ENCODE results near the gene MARK2.

The MARK2 gene

DNA sequence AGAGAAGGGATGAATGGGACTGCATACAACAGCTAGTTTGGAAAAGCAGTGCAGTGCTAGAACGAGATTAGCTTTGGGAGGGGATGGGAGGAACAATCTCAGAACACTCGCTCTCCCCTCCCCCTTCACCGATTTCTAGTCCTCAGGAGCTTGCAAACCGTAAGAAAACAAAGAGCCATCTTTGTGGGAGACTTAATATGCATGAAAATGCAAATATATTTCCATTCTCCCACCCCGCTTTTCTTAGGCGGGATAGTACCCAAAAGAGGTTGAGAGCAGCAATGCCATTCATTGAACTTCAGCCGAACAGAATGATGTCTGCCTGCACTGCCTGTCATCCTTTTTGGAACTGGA lies 24.6 kb upstream of the MARK2 start:
- H3K4me3 ChIP-seq (ENCODE audit: low read length) = peak overlapping the region; percentile 99

DNA sequence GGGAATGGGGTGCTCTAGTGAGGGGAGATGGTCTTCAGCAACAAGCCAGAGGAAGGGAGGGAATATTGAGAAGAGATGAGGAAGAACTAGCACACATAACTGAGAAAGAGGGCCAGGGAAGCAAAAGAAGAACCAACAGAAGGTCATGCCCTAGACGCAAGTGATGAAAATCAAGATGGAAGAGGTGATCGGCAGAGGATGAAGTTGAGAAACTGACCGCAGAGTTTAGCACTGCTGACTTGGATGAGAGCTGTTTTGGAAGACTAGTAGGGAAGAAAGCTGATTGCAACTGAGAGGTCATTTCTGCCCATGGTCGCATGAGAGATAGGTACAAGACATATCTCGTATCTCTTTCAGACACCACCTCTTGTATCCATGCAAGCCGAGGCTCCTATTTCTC lies 22.7 kb upstream of the MARK2 start:
- H2AFZ ChIP-seq (ENCODE audit: low read depth, low read length) = no peak overlapping the region
- no peaks in the 10 kb centered on the region for H3K27me3 ChIP-seq (ENCODE audit: insufficient read depth, low read length)
- H3K4me3 ChIP-seq (ENCODE audit: low read length) = no peak overlapping the region
- H3K4me1 ChIP-seq (ENCODE audit: insufficient read depth, low read length) = peaks cover 24% of the 10 kb centered on the region
- H3K9me3 ChIP-seq (ENCODE audit: low read length) = peaks cover 4% of the 10 kb centered on the region
- H3K36me3 ChIP-seq (ENCODE audit: insufficient read depth, low read length) = peaks cover 42% of the 10 kb centered on the region

More for the DNA sequence above, 24.6 kb upstream of the MARK2 start:
- H3K27me3 ChIP-seq (ENCODE audit: insufficient read depth, low read length) = no peaks in the 10 kb centered on the region
- H3K4me1 ChIP-seq (ENCODE audit: insufficient read depth, low read length) = peaks cover 24% of the 10 kb centered on the region
- H2AFZ ChIP-seq (ENCODE audit: low read depth, low read length) = no peak overlapping the region
- no peaks in the 10 kb centered on the region for H3K9me3 ChIP-seq (ENCODE audit: low read length)
- peaks cover 32% of the 10 kb centered on the region for H3K36me3 ChIP-seq (ENCODE audit: insufficient read depth, low read length)

DNA sequence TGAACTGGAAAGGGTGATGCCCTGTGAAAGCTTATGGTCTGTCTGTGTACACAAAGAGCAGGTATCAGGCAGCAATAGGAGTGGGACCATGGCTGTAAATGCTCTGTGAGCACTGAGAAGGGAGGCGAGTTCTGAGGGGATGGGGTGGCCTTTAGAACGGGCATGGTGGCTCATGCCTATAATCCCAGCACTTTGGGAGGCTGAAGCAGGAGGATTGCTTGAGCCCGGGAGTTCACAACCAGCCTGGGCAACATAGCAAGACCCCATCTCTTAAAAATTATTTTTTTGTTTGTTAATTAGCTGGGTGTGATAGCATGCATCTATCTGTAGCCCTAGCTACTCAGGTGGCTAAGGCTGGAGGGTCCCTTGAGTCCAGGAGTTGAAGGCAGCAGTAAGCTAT lies 22.2 kb upstream of the MARK2 start:
- Histone ChIP-seq H2AFZ (ENCODE audit: low read depth, low read length) (no peak overlapping the region), H3K4me1 (ENCODE audit: insufficient read depth, low read length) (peaks cover 22% of the 10 kb centered on the region), H3K36me3 (ENCODE audit: insufficient read depth, low read length) (peaks cover 48% of the 10 kb centered on the region), H3K27me3 (ENCODE audit: insufficient read depth, low read length) (no peaks in the 10 kb centered on the region), H3K4me3 (ENCODE audit: low read length) (no peak overlapping the region), H3K9me3 (ENCODE audit: low read length) (peaks cover 4% of the 10 kb centered on the region)

DNA sequence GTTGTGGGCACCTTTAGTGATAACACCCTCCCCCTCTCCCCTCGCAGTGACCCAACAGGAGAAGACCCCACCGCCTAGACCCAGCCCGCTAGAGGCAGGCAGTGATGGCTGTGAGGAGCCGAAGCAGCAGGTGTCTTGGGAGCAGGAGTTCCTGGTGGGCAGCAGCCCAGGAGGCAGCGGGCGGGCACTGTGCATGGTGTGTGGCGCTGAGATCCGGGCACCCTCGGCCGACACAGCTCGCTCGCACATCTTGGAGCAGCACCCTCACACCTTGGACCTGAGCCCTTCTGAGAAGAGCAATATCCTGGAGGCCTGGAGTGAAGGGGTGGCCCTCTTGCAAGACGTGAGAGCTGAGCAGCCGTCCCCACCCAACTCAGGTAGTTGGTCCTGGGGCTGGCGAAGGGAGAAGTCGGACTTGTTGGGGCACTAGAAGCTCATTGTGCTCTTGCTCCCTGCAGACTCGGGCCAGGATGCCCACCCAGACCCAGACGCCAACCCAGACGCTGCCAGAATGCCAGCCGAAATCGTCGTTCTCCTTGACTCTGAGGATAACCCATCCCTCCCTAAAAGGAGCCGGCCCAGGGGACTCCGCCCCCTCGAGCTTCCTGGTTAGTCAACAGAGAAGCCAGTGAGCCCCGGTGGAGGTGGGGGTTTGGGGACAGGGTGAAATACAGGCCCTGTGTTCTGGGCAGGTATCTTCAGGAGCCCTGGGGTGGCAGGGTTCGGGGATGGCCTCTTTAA lies 21.0 kb upstream of the MARK2 start:
- no peak overlapping the region for H2AFZ ChIP-seq (ENCODE audit: low read depth, low read length)
- peaks cover 4% of the 10 kb centered on the region for H3K9me3 ChIP-seq (ENCODE audit: low read length)
- H3K36me3 ChIP-seq (ENCODE audit: insufficient read depth, low read length) = peaks cover 60% of the 10 kb centered on the region
- H3K4me3 ChIP-seq (ENCODE audit: low read length) = no peak overlapping the region
- peaks cover 15% of the 10 kb centered on the region for H3K4me1 ChIP-seq (ENCODE audit: insufficient read depth, low read length)
- no peaks in the 10 kb centered on the region for H3K27me3 ChIP-seq (ENCODE audit: insufficient read depth, low read length)

DNA sequence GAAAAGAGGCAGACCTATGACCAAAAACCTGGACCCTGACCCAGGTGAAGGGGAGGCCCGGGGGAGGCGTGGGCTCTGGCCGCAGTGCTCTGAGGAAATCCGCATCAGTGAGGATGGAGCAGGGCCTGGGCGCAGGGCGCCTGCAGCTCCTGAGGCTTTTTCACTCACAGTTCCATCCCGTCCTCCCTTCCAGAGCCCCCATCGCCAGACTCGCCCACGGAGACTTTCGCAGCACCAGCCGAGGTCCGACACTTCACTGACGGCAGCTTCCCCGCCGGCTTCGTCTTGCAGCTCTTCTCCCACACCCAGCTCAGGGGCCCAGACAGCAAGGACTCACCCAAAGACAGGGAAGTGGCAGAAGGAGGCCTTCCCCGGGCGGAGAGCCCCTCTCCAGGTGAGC lies 20.3 kb upstream of the MARK2 start:
- Histone ChIP-seq H2AFZ (ENCODE audit: low read depth, low read length) (no peak overlapping the region), H3K9me3 (ENCODE audit: low read length) (peaks cover 4% of the 10 kb centered on the region), H3K4me1 (ENCODE audit: insufficient read depth, low read length) (peaks cover 14% of the 10 kb centered on the region), H3K27me3 (ENCODE audit: insufficient read depth, low read length) (no peaks in the 10 kb centered on the region), H3K4me3 (ENCODE audit: low read length) (no peak overlapping the region), H3K36me3 (ENCODE audit: insufficient read depth, low read length) (peaks cover 66% of the 10 kb centered on the region)

DNA sequence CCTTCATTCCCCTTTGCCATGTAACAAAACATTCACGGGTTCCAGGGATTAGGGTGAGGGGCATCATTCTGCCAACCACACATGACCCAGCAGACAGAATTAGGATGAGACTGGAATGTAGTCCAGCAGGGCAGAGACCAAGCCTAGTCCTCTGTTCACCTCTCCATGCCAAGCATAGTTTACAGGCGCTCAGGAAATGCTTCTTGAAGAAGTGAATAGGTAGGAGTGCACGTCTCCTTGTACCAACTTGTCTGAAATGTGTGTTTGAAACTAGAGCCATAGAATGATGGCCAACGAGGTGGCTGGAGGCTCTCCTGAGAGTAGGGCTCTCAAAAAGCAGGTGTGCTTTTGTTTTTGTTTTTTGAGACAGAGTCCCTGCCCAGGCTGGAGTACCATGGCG lies 17.5 kb upstream of the MARK2 start:
- Histone ChIP-seq H3K27me3 (ENCODE audit: insufficient read depth, low read length) (no peaks in the 10 kb centered on the region), H3K36me3 (ENCODE audit: insufficient read depth, low read length) (peaks cover 84% of the 10 kb centered on the region)

DNA sequence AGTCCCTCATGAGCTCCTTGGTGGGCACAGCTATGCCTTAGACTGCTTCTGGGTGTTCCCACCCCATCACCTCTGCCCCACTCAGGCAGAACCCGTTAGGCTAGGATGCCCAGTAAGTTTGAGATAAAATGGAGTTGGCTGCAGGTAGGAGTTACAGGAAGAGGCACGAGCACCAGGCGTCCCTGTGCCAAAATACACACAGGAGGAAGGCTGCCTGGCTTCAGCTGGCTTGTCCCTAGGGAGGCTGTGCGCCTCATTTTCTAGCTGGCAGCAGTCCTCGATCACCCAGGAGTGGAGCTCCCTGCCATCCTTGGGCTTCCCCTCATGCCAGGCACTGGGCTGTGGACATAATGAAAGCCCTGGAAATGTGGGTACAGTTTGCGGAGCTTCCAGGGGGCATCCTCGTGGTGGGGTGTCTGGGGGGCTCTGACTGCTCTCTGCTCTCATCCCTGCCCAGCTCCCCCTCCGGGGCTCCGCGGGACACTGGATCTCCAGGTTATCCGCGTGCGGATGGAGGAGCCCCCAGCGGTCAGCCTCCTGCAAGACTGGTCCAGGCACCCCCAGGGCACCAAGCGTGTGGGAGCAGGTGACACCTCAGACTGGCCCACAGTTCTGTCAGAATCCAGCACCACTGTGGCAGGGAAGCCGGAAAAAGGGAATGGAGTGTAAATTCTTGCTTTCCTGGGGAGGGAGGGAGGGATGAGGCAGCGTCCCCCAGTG lies 12.3 kb upstream of the MARK2 start:
- Histone ChIP-seq H3K36me3 (ENCODE audit: insufficient read depth, low read length) (peaks cover 53% of the 10 kb centered on the region), H3K4me1 (ENCODE audit: insufficient read depth, low read length) (no peaks in the 10 kb centered on the region), H3K27me3 (ENCODE audit: insufficient read depth, low read length) (no peaks in the 10 kb centered on the region), H2AFZ (ENCODE audit: low read depth, low read length) (no peak overlapping the region), H3K4me3 (ENCODE audit: low read length) (no peak overlapping the region), H3K9me3 (ENCODE audit: low read length) (no peaks in the 10 kb centered on the region)

More for the DNA sequence above, 17.5 kb upstream of the MARK2 start:
- H3K9me3 ChIP-seq (ENCODE audit: low read length) = peaks cover 4% of the 10 kb centered on the region
- no peak overlapping the region for H3K4me3 ChIP-seq (ENCODE audit: low read length)
- no peaks in the 10 kb centered on the region for H3K4me1 ChIP-seq (ENCODE audit: insufficient read depth, low read length)
- H2AFZ ChIP-seq (ENCODE audit: low read depth, low read length) = no peak overlapping the region

DNA sequence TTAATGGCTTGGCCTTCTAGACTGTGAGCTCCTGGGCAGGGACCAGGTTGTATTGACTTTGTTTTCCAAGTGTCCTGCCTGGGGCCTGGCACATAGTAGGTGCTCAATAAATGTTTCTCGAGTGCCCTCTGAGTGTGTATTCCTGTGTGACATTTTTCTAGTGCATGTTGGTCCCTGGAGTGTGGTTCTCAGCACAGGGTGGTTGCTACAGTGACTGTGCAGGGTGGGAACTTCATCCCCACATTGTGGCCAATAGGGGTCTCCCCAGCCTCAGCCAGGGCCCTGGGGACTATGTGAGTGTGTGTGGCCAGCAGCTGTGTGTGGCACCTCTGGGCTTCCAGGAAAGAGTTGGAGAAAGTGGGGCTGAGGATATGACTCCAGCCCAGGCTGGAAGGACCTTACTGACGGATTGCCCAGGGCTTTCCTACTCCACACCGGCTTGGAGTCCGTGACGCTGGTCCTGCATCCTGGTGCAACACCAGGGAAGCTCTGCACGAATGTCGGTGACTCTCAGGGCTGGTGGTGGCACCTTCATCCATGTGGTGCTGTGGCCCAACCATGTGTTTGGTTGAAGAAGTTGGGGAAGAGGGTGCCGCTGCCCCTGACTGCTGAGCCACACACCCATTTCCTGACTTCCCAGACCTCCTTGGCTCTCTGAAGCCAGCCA lies 9.0 kb upstream of the MARK2 start:
- Histone ChIP-seq H3K4me3 (ENCODE audit: low read length) (no peak overlapping the region), H3K36me3 (ENCODE audit: insufficient read depth, low read length) (peaks cover 23% of the 10 kb centered on the region), H3K27me3 (ENCODE audit: insufficient read depth, low read length) (no peaks in the 10 kb centered on the region)

DNA sequence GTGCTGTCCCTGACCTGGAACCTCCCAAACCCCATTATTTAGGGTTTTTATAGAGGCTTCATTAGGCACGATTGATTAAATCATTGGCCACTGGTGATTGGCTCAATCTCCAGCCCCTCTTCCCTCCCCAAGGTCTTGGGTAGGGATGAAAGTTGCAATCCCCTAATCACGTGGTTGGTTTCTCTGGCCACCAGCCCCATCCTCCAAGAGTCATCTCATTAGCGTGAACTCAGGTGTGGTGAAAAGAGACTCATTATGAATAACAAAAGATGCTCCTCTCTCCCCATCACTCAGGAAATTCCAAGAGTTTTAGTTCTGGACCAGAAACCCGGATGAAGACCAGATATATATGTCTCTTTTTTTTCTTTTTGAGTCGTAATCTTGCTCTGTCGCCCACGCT lies 7.6 kb upstream of the MARK2 start:
- Histone ChIP-seq H3K36me3 (ENCODE audit: insufficient read depth, low read length) (peaks cover 10% of the 10 kb centered on the region), H3K27me3 (ENCODE audit: insufficient read depth, low read length) (no peaks in the 10 kb centered on the region), H3K4me3 (ENCODE audit: low read length) (no peak overlapping the region)

More for the DNA sequence above, 9.0 kb upstream of the MARK2 start:
- no peaks in the 10 kb centered on the region for H3K4me1 ChIP-seq (ENCODE audit: insufficient read depth, low read length)
- H2AFZ ChIP-seq (ENCODE audit: low read depth, low read length) = no peak overlapping the region
- H3K9me3 ChIP-seq (ENCODE audit: low read length) = no peaks in the 10 kb centered on the region

DNA sequence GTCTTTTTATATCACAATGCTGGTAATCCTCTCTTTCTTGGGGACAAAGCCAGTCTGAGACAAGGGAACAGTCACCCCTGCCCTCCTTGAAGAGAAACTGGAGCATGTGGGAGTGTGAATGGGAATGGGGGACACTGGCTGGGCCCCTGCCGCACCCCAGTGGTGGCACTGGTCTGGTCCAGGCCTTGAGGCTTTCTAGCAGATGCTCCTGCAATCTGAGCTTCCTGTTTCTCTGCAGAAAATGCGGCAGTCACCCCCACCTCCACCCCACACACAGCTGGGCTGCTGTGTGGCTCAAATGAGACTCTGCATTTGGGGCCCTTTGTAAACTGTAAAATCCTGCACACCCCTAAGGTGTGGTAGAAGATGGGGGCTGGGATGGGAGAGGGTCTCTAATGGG lies 6.6 kb upstream of the MARK2 start:
- peaks cover 3% of the 10 kb centered on the region for H3K36me3 ChIP-seq (ENCODE audit: insufficient read depth, low read length)
- no peaks in the 10 kb centered on the region for H3K4me1 ChIP-seq (ENCODE audit: insufficient read depth, low read length)
- no peak overlapping the region for H3K4me3 ChIP-seq (ENCODE audit: low read length)
- H3K9me3 ChIP-seq (ENCODE audit: low read length) = no peaks in the 10 kb centered on the region
- no peaks in the 10 kb centered on the region for H3K27me3 ChIP-seq (ENCODE audit: insufficient read depth, low read length)
- H2AFZ ChIP-seq (ENCODE audit: low read depth, low read length) = no peak overlapping the region

More for the DNA sequence above, 7.6 kb upstream of the MARK2 start:
- no peaks in the 10 kb centered on the region for H3K4me1 ChIP-seq (ENCODE audit: insufficient read depth, low read length)
- H3K9me3 ChIP-seq (ENCODE audit: low read length) = no peaks in the 10 kb centered on the region
- no peak overlapping the region for H2AFZ ChIP-seq (ENCODE audit: low read depth, low read length)

DNA sequence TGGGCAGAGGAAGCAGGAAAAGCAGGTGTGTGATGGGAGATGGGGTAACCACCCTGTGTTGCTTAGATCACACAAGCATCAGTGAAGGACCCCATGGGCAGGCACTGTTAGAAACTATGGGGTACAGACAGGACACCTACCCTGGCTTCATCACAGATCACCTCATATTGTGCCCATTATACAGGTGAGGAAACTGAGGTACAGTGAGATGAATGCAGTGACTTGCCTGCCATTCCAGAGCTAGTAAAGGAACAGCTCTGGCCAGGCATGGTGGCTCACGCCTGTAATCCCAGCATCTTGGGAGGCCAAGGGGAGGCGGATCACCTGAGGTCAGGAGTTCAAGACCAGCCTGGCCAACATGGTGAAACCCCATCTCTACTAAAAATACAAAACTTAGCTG lies 5.9 kb upstream of the MARK2 start:
- peaks cover 4% of the 10 kb centered on the region for H3K4me1 ChIP-seq (ENCODE audit: insufficient read depth, low read length)
- no peak overlapping the region for H2AFZ ChIP-seq (ENCODE audit: low read depth, low read length)
- no peaks in the 10 kb centered on the region for H3K9me3 ChIP-seq (ENCODE audit: low read length)
- no peaks in the 10 kb centered on the region for H3K36me3 ChIP-seq (ENCODE audit: insufficient read depth, low read length)
- no peak overlapping the region for H3K4me3 ChIP-seq (ENCODE audit: low read length)
- no peaks in the 10 kb centered on the region for H3K27me3 ChIP-seq (ENCODE audit: insufficient read depth, low read length)

DNA sequence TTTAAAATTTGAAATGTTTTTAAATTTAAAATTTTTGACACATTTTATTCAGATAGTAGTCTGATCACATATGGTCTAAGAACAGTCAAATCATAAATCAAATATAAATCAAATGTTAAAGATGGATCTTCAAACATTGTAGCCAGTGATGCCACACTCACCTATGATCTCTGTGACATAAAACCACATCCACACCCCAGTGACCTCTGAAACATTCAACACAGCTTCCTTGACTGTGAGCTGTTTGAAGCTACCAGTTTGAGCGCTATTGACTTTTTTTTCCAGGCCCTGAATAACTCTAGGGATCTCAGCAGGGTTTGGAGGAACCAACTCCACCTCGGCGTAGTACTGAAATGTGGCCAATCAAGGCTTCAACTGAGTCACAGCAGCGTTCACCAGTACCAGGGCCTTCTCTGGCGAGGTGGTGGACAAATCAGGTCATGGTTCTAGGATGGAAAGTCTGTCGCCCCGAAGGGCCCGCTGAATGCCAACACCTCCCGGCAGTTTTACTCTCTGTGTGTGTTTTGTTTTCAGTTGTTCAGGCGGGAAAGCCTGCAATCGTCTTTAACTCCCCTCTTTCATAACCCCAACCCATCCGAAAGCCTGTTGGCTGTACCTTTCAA lies 4.3 kb upstream of the MARK2 start:
- Histone ChIP-seq H3K4me3 (ENCODE audit: low read length) (no peak overlapping the region), H3K4me1 (ENCODE audit: insufficient read depth, low read length) (peaks cover 8% of the 10 kb centered on the region), H3K36me3 (ENCODE audit: insufficient read depth, low read length) (no peaks in the 10 kb centered on the region), H2AFZ (ENCODE audit: low read depth, low read length) (no peak overlapping the region), H3K27me3 (ENCODE audit: insufficient read depth, low read length) (no peaks in the 10 kb centered on the region), H3K9me3 (ENCODE audit: low read length) (no peaks in the 10 kb centered on the region)

DNA sequence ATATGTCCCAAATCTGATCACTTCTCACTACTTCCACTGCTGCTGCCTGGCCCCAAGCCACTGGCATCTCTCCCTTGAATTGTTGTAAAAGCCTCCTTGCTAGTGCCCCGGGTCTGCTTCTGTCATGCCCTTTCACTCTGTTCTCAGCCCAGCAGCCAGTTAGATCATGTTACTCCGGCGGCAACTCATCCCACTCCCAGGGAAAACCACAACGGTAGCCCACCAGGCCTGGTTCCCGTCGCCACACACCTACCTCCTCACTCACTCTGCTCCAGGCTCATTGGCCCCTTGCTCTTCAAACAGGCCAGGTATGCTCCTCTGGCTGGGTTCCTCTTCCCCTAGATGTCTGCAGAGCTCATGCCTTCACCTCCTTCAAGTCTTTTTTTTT lies 3.8 kb upstream of the MARK2 start:
- H3K4me3 ChIP-seq (ENCODE audit: low read length) = no peak overlapping the region
- H3K36me3 ChIP-seq (ENCODE audit: insufficient read depth, low read length) = no peaks in the 10 kb centered on the region
- H3K9me3 ChIP-seq (ENCODE audit: low read length) = no peaks in the 10 kb centered on the region
- H3K4me1 ChIP-seq (ENCODE audit: insufficient read depth, low read length) = peaks cover 11% of the 10 kb centered on the region
- H2AFZ ChIP-seq (ENCODE audit: low read depth, low read length) = no peak overlapping the region
- H3K27me3 ChIP-seq (ENCODE audit: insufficient read depth, low read length) = no peaks in the 10 kb centered on the region

Data from neuron (in vitro differentiated cells).